Endothelial cell of umbilical vein (primary cell): ENCODE results near the gene CACHD1. TPM values are rescaled to one million over a fixed set of nuclear protein-coding genes. Genes with fewer than 3 reads are reported as not detected.

Source experiments
- BruUV-seq: library from RNA; stranded (reverse); fragments of 400-500 nt; replicated peaks from 2 replicates; lab custom pipeline; 2021; lab: Mats Ljungman, UMichigan
- CTCF ChIA-PET: fragments of 300-600, 350-600 bp; sonication (Branson Sonifier 250); formaldehyde crosslinking; loops from one replicate; lab custom pipeline; 2021; ENCODE audit warnings: antibody characterized with exemption, inconsistent platforms; lab: Charles Lee
- POLR2A ChIA-PET: fragments of 300-600, 350-600 bp; sonication (Branson Sonifier 250); formaldehyde crosslinking; loops from one replicate; lab custom pipeline; 2021; ENCODE audit warnings: antibody characterized with exemption, inconsistent platforms; lab: Charles Lee
- DNase-seq: peaks from one replicate; pipeline ENCODE4 v3.0.0-alpha.2; 2011; ENCODE audit warnings: low read depth, low spot score
- FAIRE-seq: peaks from 2 replicates; lab custom pipeline; 2011; peaks lifted over from hg19 to GRCh38; lab: Jason Lieb, UNC
- H2AFZ ChIP-seq: 2 replicates; pipeline ENCODE4 v1.6.0; 2012; ENCODE audit warnings: low read depth, low read length, control low read depth, inconsistent platforms
- H3K27ac ChIP-seq: 2 replicates; pipeline ENCODE4 v1.5.1; 2011; ENCODE audit warnings: low read depth, mild to moderate bottlenecking, control low read depth, low read length, moderate library complexity; ENCODE audit not compliant: insufficient read depth
- H3K27me3 ChIP-seq, 2 experiments: 2 replicates each; pipeline versions ENCODE4 v1.6.0 to v1.6.1; 2011; ENCODE audit warnings: low read length in 2 of 2, mixed read lengths in 1 of 2; ENCODE audit not compliant: control insufficient read depth in 2 of 2, insufficient read depth in 2 of 2
- H3K36me3 ChIP-seq, 2 experiments: 2 replicates in 1 of 2; 3 replicates in 1 of 2; pipeline ENCODE4 v1.5.1; 2011; ENCODE audit warnings: low read length in 2 of 2, mild to moderate bottlenecking in 1 of 2, moderate library complexity in 1 of 2; ENCODE audit not compliant: control insufficient read depth in 2 of 2, insufficient read depth in 2 of 2; ENCODE audit errors: extremely low read depth in 1 of 2
- H3K4me1 ChIP-seq: 3 replicates; pipeline ENCODE4 v1.5.1; 2011; ENCODE audit warnings: mild to moderate bottlenecking, low read length; ENCODE audit not compliant: control insufficient read depth, insufficient read depth; ENCODE audit errors: extremely low read depth
- H3K4me2 ChIP-seq: 2 replicates; pipeline ENCODE4 v1.6.1; 2011; ENCODE audit warnings: low read length, control low read depth, mixed read lengths; ENCODE audit not compliant: insufficient read depth
- H3K4me3 ChIP-seq, 3 experiments: fragments of 200-600 bp in 1 of 3; sonication (generic), shearing (Covaris generic) in 1 of 3; replicated peaks in 1 of 3; 2 replicates each; pipeline ENCODE4 v1.5.1; 2011 to 2016; ENCODE audit warnings: control low read depth in 3 of 3, low read length in 3 of 3, mild to moderate bottlenecking in 2 of 3, inconsistent platforms in 1 of 3, low read depth in 1 of 3, moderate library complexity in 1 of 3; ENCODE audit not compliant: insufficient read depth in 1 of 3
- H3K79me2 ChIP-seq: 2 replicates; pipeline ENCODE4 v1.6.0; 2012; ENCODE audit warnings: low read length, inconsistent platforms; ENCODE audit not compliant: control insufficient read depth, insufficient read depth
- H3K9ac ChIP-seq: replicated peaks from 2 replicates; pipeline ENCODE3; 2011; ENCODE audit warnings: low read length, control low read depth; ENCODE audit not compliant: insufficient read depth; ENCODE audit errors: extremely low read depth
- H3K9me1 ChIP-seq: replicated peaks from 3 replicates; pipeline ENCODE4 v1.6.0; 2011; ENCODE audit warnings: mild to moderate bottlenecking, low read length; ENCODE audit not compliant: control insufficient read depth, insufficient read depth; ENCODE audit errors: extremely low read depth
- H3K9me3 ChIP-seq: replicated peaks from 2 replicates; pipeline ENCODE4 v1.5.1; 2012; ENCODE audit warnings: low read length, inconsistent platforms; ENCODE audit not compliant: control insufficient read depth, insufficient read depth
- H4K20me1 ChIP-seq: replicated peaks from 2 replicates; pipeline ENCODE3; 2011; ENCODE audit warnings: mild to moderate bottlenecking, low read length; ENCODE audit not compliant: control insufficient read depth, insufficient read depth; ENCODE audit errors: extremely low read depth
- CTCF ChIP-seq, 2 donors: IDR thresholded peaks; 1 replicate in 1 of 2; 2 replicates in 1 of 2; pipeline ENCODE4 v1.5.1; 2011; ENCODE audit warnings: low read length in 2 of 2, mild to moderate bottlenecking in 2 of 2, moderate library complexity in 2 of 2, control low read depth in 1 of 2, inconsistent platforms in 1 of 2, low read depth in 1 of 2; ENCODE audit not compliant: insufficient read depth in 1 of 2; ENCODE audit errors: extremely low read depth in 1 of 2
- EZH2 ChIP-seq: IDR thresholded peaks from 2 replicates; pipeline ENCODE4 v1.6.1; 2012; ENCODE audit warnings: borderline replicate concordance, low read depth, mild to moderate bottlenecking, moderate library complexity, low read length, inconsistent platforms; ENCODE audit not compliant: severe bottlenecking
- FOS ChIP-seq: IDR thresholded peaks from 2 replicates; pipeline ENCODE4 v1.6.1; 2011; ENCODE audit warnings: mild to moderate bottlenecking, low read length, moderate library complexity, borderline replicate concordance; ENCODE audit not compliant: insufficient read depth
- GATA2 ChIP-seq: IDR thresholded peaks from 2 replicates; pipeline ENCODE4 v1.7.0; 2011; ENCODE audit warnings: low read depth, mild to moderate bottlenecking, moderate library complexity, mixed read lengths, low read length; ENCODE audit not compliant: insufficient read length, insufficient read depth
- JUN ChIP-seq: IDR thresholded peaks from 2 replicates; pipeline ENCODE4 v1.6.1; 2011; ENCODE audit warnings: borderline replicate concordance, low read depth; ENCODE audit not compliant: insufficient read length, insufficient read depth
- MAX ChIP-seq: IDR thresholded peaks from 2 replicates; pipeline ENCODE4 v1.6.1; 2011; ENCODE audit not compliant: insufficient read depth, insufficient read length
- MYC ChIP-seq: IDR thresholded peaks from one replicate; pipeline ENCODE4 v1.6.1; 2011; ENCODE audit warnings: mild to moderate bottlenecking, low read depth, low read length
- POLR2A ChIP-seq: IDR thresholded peaks from 2 replicates; pipeline ENCODE4 v1.6.1; 2012; ENCODE audit warnings: low read depth, mild to moderate bottlenecking, control low read depth, low read length
- POLR2AphosphoS5 ChIP-seq: IDR thresholded peaks from 2 replicates; pipeline ENCODE4 v1.6.1; 2012; ENCODE audit warnings: low read depth, mild to moderate bottlenecking, control low read depth, low read length, moderate library complexity; ENCODE audit not compliant: insufficient read depth
- dilution Hi-C: fragments of 300-500 bp; cut with MboI; formaldehyde crosslinking; loops from one replicate; pipeline ENCODE4 v1.15.0; 2019; ENCODE audit warnings: low sequenced_read_pairs; ENCODE audit not compliant: extremely low pct_ligation_motif_present
- intact Hi-C: fragments of 100-400 bp; cut with micrococcal nuclease; formaldehyde crosslinking; loops from one replicate; pipeline ENCODE4 v1.10.0; 2022
- polyA plus RNA-seq, 4 experiments: library from polyadenylated mRNA; depleted of rRNA in 3 of 4; stranded (reverse) in 3 of 4; unstranded in 1 of 4; fragments of >200 nt; gene quantifications; 2 replicates each; pipeline versions ENCODE4 v1.2.1 to v1.2.3, GENCODE V29; 2011 to 2012; ENCODE audit warnings: missing spikeins in 1 of 4
- total RNA-seq: library from RNA; stranded (reverse); gene quantifications from 2 replicates; pipeline ENCODE4 v1.2.3, GENCODE V29; 2021

The CACHD1 gene
- total and polyA plus RNA-seq, 2 donors (not counting 3 experiments of a cell fraction or from before 2014, with no cell fraction given), result 3.6 to 9.3 TPM

- H3K9me1 ChIP-seq, result no peaks in the 10 kb centered on the region
- no peaks in the 10 kb centered on the region for H3K36me3 ChIP-seq
- H3K79me2 ChIP-seq, result no peaks in the 10 kb centered on the region
- DNase-seq (no peak), FAIRE-seq (no peak)
- H4K20me1 ChIP-seq, result no peaks in the 10 kb centered on the region
- intact Hi-C loops, result no loop called here
- no peaks in the 10 kb centered on the region for H3K4me1 ChIP-seq
- dilution Hi-C loops, result no loop called here
- H3K4me3 ChIP-seq, result no peak overlapping the region
- ChIA-PET CTCF (no interaction called here), POLR2A (no interaction called here)
- H3K27ac ChIP-seq, result no peak overlapping the region
- H2AFZ ChIP-seq, result no peak overlapping the region
- no TSS peak for BruUV-seq
- TF ChIP-seq POLR2A (no peak), POLR2AphosphoS5 (no peak), MYC (no peak), EZH2 (no peak), CTCF (IDR thresholded peaks at IDR 0.05; ENCODE audit: extremely low read depth in 1 of 2, insufficient read depth in 1 of 2, low read depth in 1 of 2, low read length in 2 of 2) (no peak), FOS (no peak), GATA2 (no peak), MAX (no peak), JUN (no peak)
- no peak overlapping the region for H3K4me2 ChIP-seq
- no peak overlapping the region for H3K9ac ChIP-seq
- H3K9me3 ChIP-seq, result no peaks in the 10 kb centered on the region
- no peaks in the 10 kb centered on the region for H3K27me3 ChIP-seq
These were observed 189.7 kb downstream of the CACHD1 start for GRCh38 chr1:64659478-64660138.
